ENCODE results near the gene TMEM131L.
A peak's percentile ranks its signal among the peaks of the same experiment; 100 is the strongest.

Gene TMEM131L

DNA sequence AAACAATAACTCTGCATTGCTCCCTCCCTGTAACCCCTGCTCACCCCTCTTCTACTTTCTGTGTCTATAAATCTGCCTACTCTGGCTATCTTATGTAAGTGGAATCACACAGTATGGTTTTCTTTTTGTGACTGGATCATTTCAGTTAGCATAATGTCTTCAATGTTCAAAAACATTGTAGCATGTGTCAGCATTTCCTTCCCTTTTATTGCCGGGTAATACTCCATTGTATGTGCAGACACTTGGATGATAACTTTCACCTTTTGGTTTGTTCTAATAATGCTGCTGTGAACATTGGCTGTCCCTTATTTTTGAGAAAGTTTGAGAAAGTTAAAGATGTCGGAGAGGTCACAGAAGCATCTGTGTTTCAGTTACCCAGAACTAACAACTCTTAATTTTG, 157.3 kb downstream of the TMEM131L start:
- H3K36me3 ChIP-seq (replicated peaks) = peaks cover 13% of the 10 kb centered on the region; the same call in 1 of the 2 replicates
- in situ Hi-C loops (cut with MboI; ENCODE audit: low sequenced_read_pairs) = no loop called here
- H3K27me3 ChIP-seq (ENCODE audit: low read depth) = no peaks in the 10 kb centered on the region
- H3K4me3 ChIP-seq = no peak overlapping the region
- no peaks in the 10 kb centered on the region for H3K9me3 ChIP-seq
- no peak for DNase-seq (ENCODE audit: low spot score in 2 of 2)
- peaks cover 18% of the 10 kb centered on the region for H3K4me1 ChIP-seq

DNA sequence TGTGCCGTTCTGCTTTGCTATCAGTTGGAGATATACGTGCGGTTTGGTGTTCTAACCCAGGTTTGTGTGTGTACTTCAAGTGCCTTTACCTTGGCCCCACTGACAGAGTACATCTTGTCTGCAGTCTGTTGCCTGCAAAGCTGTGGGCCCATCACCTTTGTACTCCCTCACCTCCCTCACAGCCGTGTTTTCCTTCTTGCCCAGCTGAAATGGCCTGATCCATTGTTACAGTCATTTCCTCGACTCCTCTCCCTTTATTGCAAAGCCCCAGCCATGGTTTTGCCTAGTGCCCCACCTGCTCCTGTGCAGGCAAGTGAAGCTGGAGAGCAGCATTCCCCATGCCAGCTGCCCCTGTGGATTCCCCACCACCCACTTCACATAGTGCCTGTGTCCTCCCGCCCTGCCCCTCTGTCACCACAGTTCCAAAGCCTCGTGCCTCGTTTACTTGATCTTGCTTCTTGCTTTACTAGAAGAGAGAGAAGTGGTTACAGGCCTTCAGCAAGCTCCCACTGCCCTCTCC, 162.7 kb downstream of the TMEM131L start:
- H3K27me3 ChIP-seq (ENCODE audit: low read depth) = no peaks in the 10 kb centered on the region
- peaks cover 25% of the 10 kb centered on the region for H3K36me3 ChIP-seq (replicated peaks)
- H3K9me3 ChIP-seq = no peaks in the 10 kb centered on the region
- no peak for DNase-seq (ENCODE audit: low spot score in 2 of 2)
- H3K4me1 ChIP-seq = peaks cover 4% of the 10 kb centered on the region; the same call in 1 of the 2 replicates
- no peak overlapping the region for H3K4me3 ChIP-seq
- in situ Hi-C loops (cut with MboI; ENCODE audit: low sequenced_read_pairs) = no loop called here

DNA sequence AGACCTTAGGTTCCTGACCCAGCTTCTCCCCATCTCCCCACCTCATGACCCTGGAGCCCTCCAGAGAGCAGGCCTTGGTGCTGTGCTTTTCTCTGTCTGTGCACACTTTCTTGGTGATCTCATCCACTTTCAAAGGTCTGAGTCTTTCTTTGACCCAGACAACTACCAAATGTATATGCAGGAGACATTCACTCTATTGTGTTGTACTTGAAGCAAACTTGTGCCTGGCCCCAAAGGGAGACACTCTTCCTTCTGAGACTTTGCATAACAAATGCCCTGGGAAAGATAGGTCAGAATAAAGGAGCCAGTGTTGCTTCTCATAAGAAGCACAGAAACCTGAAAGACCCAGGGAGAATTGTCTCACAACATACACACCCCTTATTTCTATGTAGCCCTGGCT, 163.6 kb downstream of the TMEM131L start:
- Histone ChIP-seq H3K27me3 (ENCODE audit: low read depth) (no peaks in the 10 kb centered on the region), H3K4me1 (peaks cover 4% of the 10 kb centered on the region; the same call in 1 of the 2 replicates), H3K9me3 (no peaks in the 10 kb centered on the region), H3K4me3 (no peak overlapping the region), H3K36me3 (replicated peaks) (peaks cover 34% of the 10 kb centered on the region)
- no peak for DNase-seq (ENCODE audit: low spot score in 2 of 2)
- in situ Hi-C loops (cut with MboI; ENCODE audit: low sequenced_read_pairs) = no loop called here

DNA sequence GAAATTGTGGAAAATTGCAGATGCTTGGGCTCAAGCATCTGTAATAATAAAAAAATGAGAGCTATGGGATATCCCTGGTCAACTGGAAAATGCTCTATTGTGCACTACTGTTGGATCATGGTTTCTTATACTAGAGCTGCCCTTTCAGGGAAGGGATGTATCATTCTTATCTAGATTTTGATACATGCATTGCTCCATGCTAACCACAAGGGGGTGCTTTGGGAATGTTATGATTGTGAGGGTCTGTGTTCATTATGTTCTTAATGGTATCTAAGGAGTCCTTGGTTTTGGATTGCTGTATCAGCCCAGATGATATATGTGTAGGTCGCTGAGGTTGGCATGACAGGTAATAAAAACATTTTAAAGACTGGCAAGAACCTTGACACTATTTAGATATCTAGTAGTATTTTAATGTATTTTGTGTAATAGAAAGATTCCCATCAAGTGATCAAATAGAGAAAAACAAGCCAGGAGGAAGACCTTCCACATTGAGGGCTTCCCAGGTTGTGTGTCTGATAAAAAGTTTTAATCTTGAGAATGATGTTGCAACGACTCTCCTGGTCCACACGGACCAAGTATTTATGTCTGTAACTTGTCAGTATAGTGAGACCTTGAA, 168.7 kb downstream of the TMEM131L start:
- no peaks in the 10 kb centered on the region for H3K9me3 ChIP-seq
- H3K36me3 ChIP-seq (replicated peaks) = peaks cover 39% of the 10 kb centered on the region
- in situ Hi-C loops (cut with MboI; ENCODE audit: low sequenced_read_pairs) = no loop called here
- no peak for DNase-seq (ENCODE audit: low spot score in 2 of 2)
- H3K4me1 ChIP-seq = peaks cover under 1% of the 10 kb centered on the region; the same call in 1 of the 2 replicates
- no peaks in the 10 kb centered on the region for H3K27me3 ChIP-seq (ENCODE audit: low read depth)
- no peak overlapping the region for H3K4me3 ChIP-seq

DNA sequence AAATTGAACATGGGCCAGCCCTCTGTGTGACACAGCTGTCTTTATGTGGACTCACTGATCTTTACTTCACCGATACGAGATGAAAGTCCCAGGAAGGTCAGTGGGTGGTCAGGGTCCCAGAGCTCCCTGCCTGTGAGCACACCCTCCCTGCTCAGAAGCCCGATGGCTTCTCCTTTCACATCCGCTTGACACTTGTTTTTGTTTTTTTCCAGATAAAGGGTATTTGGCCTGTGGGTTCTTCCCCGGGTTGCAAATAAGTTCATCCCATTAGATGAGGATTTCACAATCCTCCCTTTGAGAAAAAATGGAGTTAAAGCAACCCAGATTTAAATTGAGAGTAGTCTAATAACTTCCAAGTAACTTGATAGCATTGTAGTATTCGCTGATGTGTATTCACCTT, 169.7 kb downstream of the TMEM131L start:
- Histone ChIP-seq H3K36me3 (replicated peaks) (peaks cover 30% of the 10 kb centered on the region), H3K27me3 (ENCODE audit: low read depth) (no peaks in the 10 kb centered on the region), H3K4me3 (no peak overlapping the region), H3K4me1 (no peaks in the 10 kb centered on the region), H3K9me3 (no peaks in the 10 kb centered on the region)
- in situ Hi-C loops (cut with MboI; ENCODE audit: low sequenced_read_pairs) = no loop called here
- DNase-seq (ENCODE audit: low spot score in 2 of 2) = no peak

DNA sequence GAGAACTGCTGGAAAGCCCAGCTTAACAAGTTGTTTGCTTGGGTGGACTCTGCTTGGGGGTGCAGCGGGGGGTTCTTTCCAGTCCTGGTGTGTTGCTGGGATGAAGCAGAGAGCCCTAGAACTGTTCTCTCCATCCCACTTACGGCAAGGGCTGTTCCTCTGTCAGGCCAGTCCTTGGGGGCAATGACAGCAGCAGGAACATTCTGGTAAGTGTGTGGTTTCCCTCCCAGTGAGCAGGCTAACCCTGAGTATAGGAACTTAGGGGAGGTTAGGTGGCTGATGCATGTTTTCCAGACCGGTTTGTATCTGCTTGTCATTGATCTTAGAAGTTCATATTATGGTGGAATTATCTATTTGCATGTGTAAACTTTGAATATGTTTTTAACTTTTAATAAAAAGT, 171.0 kb downstream of the TMEM131L start:
- H3K27me3 ChIP-seq (ENCODE audit: low read depth) = no peaks in the 10 kb centered on the region
- H3K9me3 ChIP-seq = no peaks in the 10 kb centered on the region
- H3K36me3 ChIP-seq (replicated peaks) = peaks cover 27% of the 10 kb centered on the region
- no peak for DNase-seq (ENCODE audit: low spot score in 2 of 2)
- no peak overlapping the region for H3K4me3 ChIP-seq
- in situ Hi-C loops (cut with MboI; ENCODE audit: low sequenced_read_pairs) = no loop called here
- H3K4me1 ChIP-seq = no peaks in the 10 kb centered on the region

DNA sequence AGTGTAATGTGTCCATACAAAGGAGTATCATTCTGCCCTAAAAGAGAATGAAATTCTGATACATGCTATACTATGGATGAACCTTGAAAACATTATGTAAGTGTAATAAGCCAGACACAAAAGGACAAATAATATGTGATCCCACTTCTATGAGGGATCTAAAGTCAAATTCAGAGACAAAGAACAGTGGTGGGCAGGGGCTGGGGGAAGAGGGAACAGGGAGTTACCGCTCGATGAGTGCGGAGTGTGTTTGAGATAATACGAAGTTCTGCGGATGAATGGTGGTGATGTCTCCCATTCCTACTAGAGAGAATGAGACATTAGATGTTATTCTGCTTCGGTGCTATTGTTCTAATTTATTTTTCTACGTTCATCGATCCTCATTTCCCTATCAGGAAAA, 171.9 kb downstream of the TMEM131L start:
- in situ Hi-C loops (cut with MboI; ENCODE audit: low sequenced_read_pairs) = no loop called here
- Histone ChIP-seq H3K27me3 (ENCODE audit: low read depth) (no peaks in the 10 kb centered on the region), H3K4me3 (no peak overlapping the region), H3K36me3 (replicated peaks) (peaks cover 23% of the 10 kb centered on the region), H3K4me1 (no peaks in the 10 kb centered on the region), H3K9me3 (no peaks in the 10 kb centered on the region)
- DNase-seq (ENCODE audit: low spot score in 2 of 2) = no peak

DNA sequence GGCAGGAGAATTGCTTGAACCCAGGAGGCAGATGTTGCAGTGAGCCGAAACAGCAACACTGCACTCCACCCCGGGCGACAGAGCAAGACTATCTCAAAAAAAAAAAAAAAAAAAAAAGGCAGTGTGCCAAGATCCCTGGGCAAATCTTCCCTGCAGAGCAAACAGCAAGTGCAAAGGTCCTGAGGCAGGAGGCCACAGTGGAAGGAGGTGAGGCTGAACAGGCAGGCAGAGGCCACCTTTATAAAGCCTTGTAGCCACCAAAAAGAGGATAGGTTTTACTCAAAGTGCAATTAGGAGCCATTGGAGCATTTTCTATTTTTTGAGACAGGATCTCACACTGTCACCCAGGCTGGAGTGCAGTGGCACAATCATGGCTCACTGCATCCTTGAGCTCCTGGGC, 172.8 kb downstream of the TMEM131L start:
- in situ Hi-C loops (cut with MboI; ENCODE audit: low sequenced_read_pairs) = no loop called here
- peaks cover 20% of the 10 kb centered on the region for H3K36me3 ChIP-seq (replicated peaks)
- no peaks in the 10 kb centered on the region for H3K27me3 ChIP-seq (ENCODE audit: low read depth)
- DNase-seq (ENCODE audit: low spot score in 2 of 2) = no peak
- H3K9me3 ChIP-seq = no peaks in the 10 kb centered on the region
- peaks cover 2% of the 10 kb centered on the region; the same call in 1 of the 2 replicates for H3K4me1 ChIP-seq
- no peak overlapping the region for H3K4me3 ChIP-seq

DNA sequence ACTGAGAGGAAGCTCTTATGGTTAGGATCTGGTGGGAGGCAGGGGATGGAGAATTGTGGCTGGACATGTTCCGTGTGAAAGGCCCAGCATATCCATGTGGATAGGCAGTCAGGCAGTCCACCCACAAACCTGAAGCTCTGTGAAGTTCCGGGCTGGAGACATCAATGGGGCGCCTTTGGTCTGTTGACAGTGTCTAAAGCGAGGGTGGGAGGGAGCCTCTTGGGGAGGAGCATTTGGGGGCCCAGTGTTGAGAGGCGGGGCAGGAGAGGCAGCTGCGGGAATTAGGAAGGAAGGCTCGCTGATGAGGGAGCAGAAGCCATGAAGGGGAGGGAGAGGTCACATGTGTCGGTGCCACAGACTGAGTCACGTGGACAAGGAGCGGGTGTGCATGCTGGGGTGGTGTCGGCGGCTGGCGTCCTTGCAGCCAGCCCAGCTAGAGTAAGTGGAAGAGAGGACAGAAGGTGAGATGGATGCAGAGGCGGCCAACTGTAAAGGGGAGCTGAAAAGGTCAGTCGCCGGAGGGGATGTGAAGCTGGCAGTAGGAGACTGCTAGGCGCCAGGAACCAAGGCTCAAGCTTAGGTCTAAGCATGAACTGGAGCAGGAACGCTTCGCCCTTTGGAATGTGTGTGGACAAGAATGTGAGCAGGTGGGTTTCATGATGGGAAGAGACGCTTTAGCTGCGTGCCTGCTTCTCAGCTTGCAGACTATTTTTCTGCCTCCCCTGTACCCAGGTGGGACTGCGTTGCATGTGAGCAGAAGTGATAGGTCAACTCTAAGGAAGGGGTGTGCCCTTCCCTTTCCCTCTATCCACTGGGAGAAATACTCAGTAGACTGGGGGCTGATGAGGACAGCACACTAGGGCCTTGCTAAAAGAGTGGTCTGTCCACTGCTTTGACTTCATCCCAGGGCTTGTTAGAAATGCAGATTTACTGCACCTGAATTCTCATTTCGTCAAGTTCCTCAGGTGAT, 174.0 kb downstream of the TMEM131L start:
- Histone ChIP-seq H3K4me1 (peaks cover 2% of the 10 kb centered on the region; the same call in 1 of the 2 replicates), H3K9me3 (no peaks in the 10 kb centered on the region), H3K36me3 (replicated peaks) (peaks cover 9% of the 10 kb centered on the region), H3K27me3 (ENCODE audit: low read depth) (no peaks in the 10 kb centered on the region), H3K4me3 (no peak overlapping the region)
- in situ Hi-C loops (cut with MboI; ENCODE audit: low sequenced_read_pairs) = no loop called here
- DNase-seq (ENCODE audit: low spot score in 2 of 2) = no peak

DNA sequence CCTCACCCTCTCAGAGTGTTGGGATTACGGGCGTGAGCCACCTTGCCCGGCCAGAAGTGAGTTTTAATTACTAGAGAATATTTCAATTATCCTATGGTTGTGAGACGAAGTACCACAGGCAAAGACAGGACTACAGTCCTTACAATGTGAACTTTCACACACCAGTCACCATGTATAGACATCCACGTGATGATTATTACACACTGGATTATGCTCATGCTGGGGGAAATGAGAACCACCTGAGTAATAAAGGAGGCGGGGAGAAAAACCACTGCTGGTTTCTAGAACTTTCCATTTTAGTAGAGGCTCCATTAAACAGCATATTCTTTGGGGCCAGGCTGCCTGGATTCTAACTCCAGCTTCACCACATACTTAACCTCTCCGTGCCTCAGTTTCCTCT, 175.4 kb downstream of the TMEM131L start:
- DNase-seq (ENCODE audit: low spot score in 2 of 2) = no peak
- H3K36me3 ChIP-seq (replicated peaks) = no peaks in the 10 kb centered on the region
- no peaks in the 10 kb centered on the region for H3K9me3 ChIP-seq
- peaks cover 2% of the 10 kb centered on the region; the same call in 1 of the 2 replicates for H3K4me1 ChIP-seq
- no peaks in the 10 kb centered on the region for H3K27me3 ChIP-seq (ENCODE audit: low read depth)
- in situ Hi-C loops (cut with MboI; ENCODE audit: low sequenced_read_pairs) = no loop called here
- H3K4me3 ChIP-seq = no peak overlapping the region

DNA sequence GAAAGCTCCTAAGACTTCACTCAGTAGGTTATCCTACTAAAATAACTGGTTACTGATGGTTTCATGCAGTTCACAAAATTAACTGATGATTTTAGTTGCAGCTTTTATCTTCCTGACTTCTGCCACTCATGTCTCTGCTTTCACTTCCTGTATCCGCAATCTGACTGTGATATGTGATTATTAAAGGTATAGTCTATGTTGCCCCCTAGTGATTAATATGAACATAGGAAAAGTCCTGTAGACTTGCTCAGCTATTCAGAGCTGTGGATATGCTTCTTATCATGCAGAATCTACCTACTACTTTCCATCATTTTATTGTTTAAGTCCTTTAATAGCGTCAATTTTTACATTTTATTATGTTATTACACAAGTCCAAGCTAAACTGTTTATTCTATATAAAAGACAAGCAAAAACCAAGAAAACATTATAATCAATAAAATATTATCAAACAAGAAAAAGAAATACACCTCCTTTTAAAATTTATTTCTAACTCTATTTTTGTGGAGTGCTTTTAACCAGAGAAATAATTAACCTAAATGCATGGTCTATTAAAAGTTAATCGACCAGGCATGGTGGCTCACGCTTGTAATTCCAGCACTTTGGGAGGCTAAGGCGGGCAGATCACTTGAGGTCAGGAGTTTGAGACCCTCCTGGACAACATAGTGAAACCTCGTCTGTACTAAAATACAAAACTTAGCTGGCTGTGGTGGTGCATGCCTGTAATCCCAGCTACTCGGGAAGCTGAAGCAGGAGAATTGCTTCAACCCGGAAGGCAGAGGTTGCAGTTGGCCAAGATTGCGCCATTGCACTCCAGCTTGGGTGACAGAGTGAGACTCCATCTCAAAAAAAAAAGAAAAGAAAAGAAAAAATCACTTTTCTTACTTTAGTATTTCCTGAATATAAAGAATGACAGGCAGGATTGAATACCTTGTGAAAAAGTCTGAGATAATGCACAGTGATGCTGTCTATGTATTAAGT, 177.5 kb downstream of the TMEM131L start:
- Histone ChIP-seq H3K36me3 (replicated peaks) (no peaks in the 10 kb centered on the region), H3K4me1 (peaks cover 2% of the 10 kb centered on the region; the same call in 1 of the 2 replicates), H3K4me3 (no peak overlapping the region), H3K27me3 (ENCODE audit: low read depth) (no peaks in the 10 kb centered on the region), H3K9me3 (no peaks in the 10 kb centered on the region)
- in situ Hi-C loops (cut with MboI; ENCODE audit: low sequenced_read_pairs) = no loop called here
- DNase-seq (ENCODE audit: low spot score in 2 of 2) = peak in 1 of 2 experiments; percentile 65

DNA sequence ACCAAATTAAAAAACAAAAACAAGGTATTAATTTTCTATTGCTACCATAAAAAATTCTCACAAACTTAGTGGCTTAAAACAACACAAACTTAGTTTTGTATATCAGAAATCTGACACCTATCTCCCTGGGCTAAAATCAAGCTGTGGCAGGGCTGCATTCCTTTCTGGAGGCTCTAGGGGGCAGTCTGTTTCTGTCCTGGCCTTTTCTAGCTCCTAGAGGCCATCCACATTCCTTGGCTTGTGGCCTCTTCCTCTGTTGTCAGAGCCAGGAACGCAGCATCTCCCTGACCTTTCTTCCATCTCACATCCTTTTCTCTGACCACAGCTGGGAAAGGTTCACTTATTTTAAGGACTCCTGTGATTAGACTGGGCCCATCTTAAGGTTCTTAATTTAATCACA, 179.0 kb downstream of the TMEM131L start:
- DNase-seq (ENCODE audit: low spot score in 2 of 2) = no peak
- no peaks in the 10 kb centered on the region for H3K36me3 ChIP-seq (replicated peaks)
- in situ Hi-C loops (cut with MboI; ENCODE audit: low sequenced_read_pairs) = no loop called here
- H3K9me3 ChIP-seq = no peaks in the 10 kb centered on the region
- H3K4me1 ChIP-seq = peaks cover 2% of the 10 kb centered on the region; the same call in 1 of the 2 replicates
- H3K27me3 ChIP-seq (ENCODE audit: low read depth) = no peaks in the 10 kb centered on the region
- no peak overlapping the region for H3K4me3 ChIP-seq

DNA sequence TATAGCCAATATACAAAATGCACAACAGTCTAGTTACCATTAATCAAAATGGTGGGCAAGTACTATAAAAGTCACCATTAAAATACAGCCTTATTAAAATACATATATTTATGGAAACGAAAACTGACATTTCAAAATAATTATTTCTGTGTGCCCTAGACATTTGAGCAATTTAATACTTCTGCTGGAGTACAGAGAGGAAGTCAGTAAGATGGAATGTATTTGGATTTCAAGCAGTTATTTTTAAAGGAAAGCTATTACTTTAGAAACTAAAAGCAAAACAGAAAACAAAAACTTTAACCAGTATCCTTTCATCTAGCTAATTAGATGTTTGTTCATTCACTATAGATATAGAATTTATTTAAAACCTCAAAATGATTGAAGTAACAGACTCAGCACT, 180.1 kb downstream of the TMEM131L start:
- no peak for DNase-seq (ENCODE audit: low spot score in 2 of 2)
- Histone ChIP-seq H3K27me3 (ENCODE audit: low read depth) (no peaks in the 10 kb centered on the region), H3K4me1 (peaks cover 2% of the 10 kb centered on the region; the same call in 1 of the 2 replicates), H3K4me3 (no peak overlapping the region), H3K36me3 (replicated peaks) (no peaks in the 10 kb centered on the region), H3K9me3 (no peaks in the 10 kb centered on the region)
- in situ Hi-C loops (cut with MboI; ENCODE audit: low sequenced_read_pairs) = no loop called here

Data from HAP-1 (cell line).